GM18867 (cell line): ENCODE results near the gene URB1.
"Not testable (repeated sequence)": the region's sequence is repeated elsewhere in the genome, so short reads cannot be mapped to it uniquely, and the experiment has no call there.

ENCODE experiments used
- ATAC-seq: cut with Tn5 transposase; IDR thresholded peaks from one replicate; pipeline ENCODE4 v1.9.1; 2021; ENCODE audit warnings: mild to moderate bottlenecking, moderate library complexity; ENCODE audit not compliant: unreplicated experiment

Gene URB1

GRCh38 chr21:32302560-32302959, 90.3 kb downstream of the URB1 start:
- no peak for ATAC-seq

DNA sequence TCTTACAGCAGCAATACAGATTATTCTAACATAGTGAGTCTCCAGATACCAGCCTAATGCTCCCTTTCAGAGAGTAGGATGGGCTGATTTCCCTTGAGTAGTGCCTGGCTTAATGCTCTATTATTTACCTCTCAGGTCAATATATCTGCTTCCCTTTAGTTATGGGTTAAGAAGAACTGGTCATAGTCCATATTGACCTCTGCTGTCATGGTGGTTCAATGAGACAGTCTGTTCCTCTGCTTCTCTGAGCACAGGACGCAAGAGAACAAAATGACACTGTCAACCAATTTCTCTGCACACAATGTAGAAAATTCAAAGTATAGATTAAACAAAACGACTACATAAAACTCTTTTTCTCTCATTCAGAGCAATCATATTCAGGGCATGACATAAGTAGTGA, 91.2 kb downstream of the URB1 start:
- no peak for ATAC-seq

DNA sequence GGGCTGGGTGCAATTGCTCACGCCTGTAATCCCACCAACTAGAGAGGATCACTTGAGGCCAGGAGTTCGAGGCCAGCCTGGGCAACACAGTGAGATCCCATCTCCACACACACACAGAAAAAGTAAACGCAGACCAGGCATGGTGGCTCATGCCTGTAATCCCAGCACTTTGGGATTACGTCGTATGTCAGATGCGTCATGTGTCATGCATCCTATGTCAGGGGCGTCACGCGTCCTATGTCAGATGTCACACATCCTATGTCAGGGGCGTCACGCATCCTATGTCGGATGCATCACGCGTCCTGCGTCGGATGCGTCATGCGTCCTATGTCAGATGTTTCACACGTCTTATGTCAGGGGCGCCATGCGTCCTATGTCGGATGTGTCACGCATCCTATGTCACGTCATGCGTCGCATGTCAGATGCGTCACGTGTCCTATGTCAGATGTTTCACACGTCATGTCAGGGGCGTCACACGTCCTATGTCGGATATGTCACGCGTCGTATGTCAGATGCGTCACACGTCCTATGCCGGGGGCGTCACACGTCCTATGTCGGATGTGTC, 92.6 kb downstream of the URB1 start:
- ATAC-seq: no peak

GRCh38 chr21:32299695-32300094, 93.1 kb downstream of the URB1 start:
- ATAC-seq: no peak

DNA sequence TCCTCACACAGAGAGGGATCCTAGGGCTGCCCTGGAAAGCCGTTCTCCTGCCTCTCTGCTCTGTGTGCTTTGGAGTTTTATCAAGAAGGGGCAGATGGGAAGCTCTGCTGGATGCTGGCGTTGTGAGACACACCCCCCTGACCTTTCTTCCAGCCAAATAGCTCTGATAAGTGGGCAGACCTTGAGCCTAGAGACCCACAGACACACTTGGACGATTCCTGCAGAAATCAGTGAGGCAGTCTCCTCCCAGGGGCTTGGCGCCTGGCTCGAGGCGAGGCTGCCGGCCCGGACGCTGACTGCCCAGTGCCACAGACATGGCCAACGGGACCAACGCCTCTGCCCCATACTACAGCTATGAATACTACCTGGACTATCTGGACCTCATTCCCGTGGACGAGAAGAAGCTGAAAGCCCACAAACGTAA, 94.1 kb downstream of the URB1 start, which contains the start of gene MRAP:
TSS of gene MRAP (plus strand) at position 198 of the 424 bp plus-strand sequence. CDS start at position 315, 117 bp downstream.
- ATAC-seq: no peak

GRCh38 chr21:32298148-32298559, 94.7 kb downstream of the URB1 start:
- no peak for ATAC-seq

DNA sequence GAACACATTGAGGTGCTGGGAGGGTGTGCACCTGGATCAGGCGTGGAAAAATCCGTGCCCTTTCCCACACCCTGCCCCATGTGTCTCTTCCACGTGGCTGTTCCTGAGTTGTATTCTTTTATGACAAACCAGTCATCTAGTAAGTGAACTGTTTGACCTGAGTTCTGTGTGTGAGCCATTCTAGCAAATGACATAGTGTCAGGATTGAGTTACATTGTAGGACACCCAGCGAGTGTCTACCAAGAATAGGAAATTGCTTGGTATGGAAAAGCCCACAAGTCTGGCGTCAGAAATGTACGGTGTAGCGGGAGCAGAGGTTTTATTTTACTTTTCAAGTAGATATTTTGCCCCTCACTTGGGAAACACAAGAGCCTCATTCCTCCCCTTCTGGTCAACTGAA, 95.4 kb downstream of the URB1 start:
- no peak for ATAC-seq

DNA sequence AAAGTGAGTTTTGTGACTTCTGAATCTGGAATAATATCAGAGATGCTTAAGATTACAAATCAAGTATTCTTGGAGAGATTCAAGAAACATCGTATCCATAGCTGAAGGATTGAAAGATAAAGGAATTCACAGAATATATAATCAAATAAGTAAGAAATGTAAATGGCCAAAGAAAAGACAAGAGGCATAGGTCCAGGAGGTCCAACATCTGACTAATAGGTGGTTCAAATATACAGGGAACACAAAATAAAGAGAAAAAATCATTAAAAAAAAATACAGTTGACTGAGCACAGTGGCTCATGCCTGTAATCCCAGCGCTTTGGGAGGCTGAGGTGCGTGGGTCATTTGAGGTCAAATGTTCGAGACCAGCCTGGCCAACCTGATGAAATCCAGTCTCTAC, 107.3 kb downstream of the URB1 start:
- no peak for ATAC-seq

GRCh38 chr21:32282992-32283391, 109.8 kb downstream of the URB1 start:
- no peak for ATAC-seq

DNA sequence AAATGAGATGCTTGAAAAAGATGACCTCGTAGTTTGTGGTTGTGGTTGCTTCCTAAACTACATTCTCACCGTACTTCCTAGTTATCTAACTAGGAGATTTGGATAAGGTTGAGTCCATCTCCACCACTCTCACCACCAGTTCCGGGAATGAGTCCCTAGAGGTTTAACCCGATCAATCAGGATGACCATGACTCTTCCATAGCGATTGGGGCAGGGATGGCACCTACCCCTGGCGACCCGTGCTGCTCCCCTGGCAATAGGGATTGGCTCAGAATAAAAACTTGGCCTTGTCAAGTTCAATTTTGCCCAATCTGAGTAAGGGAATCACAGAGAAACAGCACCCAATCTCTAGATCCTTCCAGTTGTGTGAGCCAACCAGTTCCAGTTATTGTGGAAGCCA, 111.3 kb downstream of the URB1 start:
- ATAC-seq: no peak

GRCh38 chr21:32279377-32279680, 113.5 kb downstream of the URB1 start:
- ATAC-seq: no peak

GRCh38 chr21:32278518-32279376, 114.1 kb downstream of the URB1 start, which contains the start of gene MIS18A:
TSS of gene MIS18A (minus strand) at chr21:32279049. CDS start at chr21:32279014, 35 bp downstream.
- ATAC-seq: peak; percentile 97

DNA sequence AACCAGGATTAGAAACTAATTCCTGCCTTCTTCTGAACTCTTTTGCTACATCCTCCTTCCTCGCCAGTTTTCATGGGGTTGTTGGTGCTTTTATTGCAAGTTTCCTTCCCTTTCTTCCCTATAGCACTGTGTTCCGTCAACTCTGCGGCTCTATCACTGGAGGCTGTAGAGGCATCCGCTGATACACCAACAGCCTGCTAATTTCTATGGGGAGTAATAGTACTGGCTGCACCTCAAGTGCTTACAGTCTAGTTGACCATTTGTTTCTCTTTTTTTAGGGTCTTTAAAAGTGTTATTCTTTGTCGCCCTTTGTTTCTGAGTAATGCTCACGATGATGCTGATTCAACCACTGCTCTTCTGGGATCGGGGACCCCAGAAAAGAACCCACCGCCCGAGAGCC, 114.7 kb downstream of the URB1 start:
- ATAC-seq: no peak

DNA sequence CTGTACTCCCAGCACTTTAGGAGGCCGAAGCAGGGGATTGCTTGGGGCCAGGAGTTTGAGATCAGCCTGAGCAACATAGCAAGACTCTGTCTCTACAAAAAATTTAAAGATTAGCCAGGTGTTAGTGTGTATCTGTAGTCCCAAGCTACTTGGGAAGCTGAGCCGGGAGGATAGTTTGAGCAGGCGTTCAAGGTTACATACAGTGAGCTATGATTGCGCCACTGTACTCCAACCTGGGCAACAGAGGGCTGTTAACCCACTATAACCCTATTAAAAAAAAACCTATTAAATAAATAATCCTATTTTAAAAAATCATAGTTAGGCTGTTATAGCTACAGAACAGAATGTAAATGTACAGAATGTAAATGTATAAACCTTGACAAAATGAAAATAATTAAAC, 116.1 kb downstream of the URB1 start:
- no peak for ATAC-seq

GRCh38 chr21:32270748-32271147, 122.1 kb downstream of the URB1 start:
- no peak for ATAC-seq

- not testable (repeated sequence) for ATAC-seq
These were observed 127.5 kb downstream of the URB1 start for GRCh38 chr21:32265321-32265720.

- ATAC-seq: no peak
These were observed 130.9 kb downstream of the URB1 start for GRCh38 chr21:32261929-32262328.
